Activated CD4-positive, alpha-beta T cell treated with anti-CD3 and anti-CD28 coated beads for 4 hours (primary cell): Measurements from ENCODE around the gene NDUFV1.
"Not testable (repeated sequence)": the region's sequence is repeated elsewhere in the genome, so short reads cannot be mapped to it uniquely, and the experiment has no call there.

Experiments
- DNase-seq, 2 donors: peaks; one replicate each; pipeline ENCODE4 v3.0.0-alpha.2; 2020

NDUFV1 gene

GRCh38 chr11:67627812-67628624, 21.3 kb downstream of the NDUFV1 start:
- no peak for DNase-seq

- no peak for DNase-seq
These were observed 22.1 kb downstream of the NDUFV1 start for GRCh38 chr11:67628710-67629385.

- peak; percentile 84 to 85 for DNase-seq
These were observed 22.9 kb downstream of the NDUFV1 start, which contains the start of gene NUDT8 for GRCh38 chr11:67629386-67630227. TSS of gene NUDT8 (minus strand) at chr11:67629937. CDS start at chr11:67629911, 26 bp downstream.

DNA sequence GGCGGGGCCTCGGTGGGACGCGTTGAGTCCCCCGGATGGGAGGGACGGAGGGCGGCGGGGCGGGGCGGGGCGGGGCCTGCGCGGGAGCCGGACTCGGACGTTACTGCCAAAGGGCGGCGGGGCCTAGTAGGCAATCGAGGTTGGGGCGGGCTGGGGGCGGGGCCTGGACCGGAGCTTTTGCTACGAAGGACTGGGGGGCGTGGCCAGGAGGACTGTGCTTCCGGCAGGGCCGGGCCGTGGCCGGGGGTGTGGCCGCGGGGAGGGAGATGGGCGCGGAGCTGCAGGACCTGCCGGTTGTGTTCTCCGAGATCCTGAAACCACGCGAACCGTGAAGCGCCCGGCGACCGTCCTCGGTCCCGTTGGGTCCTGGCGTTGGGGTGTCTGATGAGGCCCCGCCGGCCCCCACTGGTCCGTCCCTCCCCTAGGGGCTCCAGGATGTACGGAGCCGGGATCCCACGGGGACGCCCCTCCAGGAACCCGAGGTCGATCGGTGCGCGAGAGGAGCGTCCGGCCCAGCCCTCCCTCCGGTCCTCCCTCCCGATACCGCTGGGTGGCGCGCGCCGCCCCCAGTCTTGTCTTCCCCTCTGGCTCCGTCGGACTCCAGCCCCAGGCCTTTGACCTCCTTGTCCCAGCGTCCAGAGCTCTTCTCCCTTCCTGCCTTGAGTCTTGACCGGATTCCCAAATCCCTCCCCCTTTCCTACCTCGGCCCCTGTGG, 23.6 kb downstream of the NDUFV1 start:
- peak; percentile 94 to 97 for DNase-seq

DNA sequence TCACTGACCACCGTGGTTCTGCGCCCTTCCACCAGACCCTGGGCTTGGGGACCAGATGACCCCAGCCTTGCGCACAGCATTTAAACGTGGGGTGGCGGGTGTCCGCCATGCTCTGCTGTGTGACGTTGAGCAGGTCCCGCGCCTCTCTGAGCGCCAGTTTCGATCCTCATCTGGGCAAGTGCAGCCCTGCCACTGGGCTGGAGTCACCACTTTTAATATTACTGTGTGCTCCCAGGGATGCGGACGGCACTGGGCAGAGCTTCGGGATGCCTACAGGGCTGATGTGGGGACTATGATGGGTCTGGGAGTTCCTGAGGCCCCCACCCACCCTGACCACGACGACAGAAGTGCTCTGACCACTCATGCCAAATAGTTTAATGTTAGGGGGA, 24.2 kb downstream of the NDUFV1 start:
- no peak for DNase-seq

- no peak for DNase-seq
These were observed 24.7 kb downstream of the NDUFV1 start for GRCh38 chr11:67631411-67631810.

GRCh38 chr11:67631853-67632174, 25.1 kb downstream of the NDUFV1 start:
- DNase-seq = no peak

DNA sequence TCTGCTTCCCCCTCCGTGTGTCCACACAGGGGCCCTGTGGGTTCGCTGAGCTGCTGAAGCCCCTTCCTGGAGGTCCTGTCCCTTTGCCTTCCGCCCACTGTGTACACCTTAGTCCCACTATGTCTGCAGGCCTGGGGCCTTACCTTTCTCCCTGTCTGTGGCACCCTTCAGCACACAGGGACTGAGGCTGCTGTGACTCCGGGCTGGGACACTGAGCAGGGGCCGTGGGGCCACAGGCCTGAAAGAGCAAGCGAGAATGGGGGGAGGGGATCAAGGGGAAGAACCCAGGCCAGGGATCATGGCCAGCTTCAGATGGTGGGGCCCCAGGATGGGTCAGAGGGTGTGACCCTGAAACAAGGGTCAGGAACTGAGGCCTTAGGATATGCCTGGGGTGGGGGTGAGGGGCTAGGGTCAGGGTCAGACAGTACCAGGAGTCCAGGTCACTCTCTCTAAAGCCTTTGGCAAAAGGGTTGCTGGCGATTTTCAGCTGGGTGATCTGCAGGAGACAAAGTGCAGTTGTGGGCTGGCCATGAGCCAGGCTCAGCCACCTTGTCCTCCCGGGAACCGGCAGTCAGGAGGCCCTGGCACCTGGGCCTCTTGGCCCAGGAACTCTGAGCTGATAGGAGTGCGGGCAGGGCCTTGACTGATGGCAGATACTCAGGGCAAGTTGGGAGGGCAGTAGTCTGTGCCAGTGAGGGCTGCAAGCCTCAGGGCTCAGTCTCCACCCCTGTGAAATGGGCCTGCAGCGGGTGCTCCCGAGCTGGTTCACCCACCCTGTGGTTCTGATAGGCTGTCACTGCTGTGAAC, 25.6 kb downstream of the NDUFV1 start:
- DNase-seq = no peak

- DNase-seq = no peak
These were observed 26.4 kb downstream of the NDUFV1 start for GRCh38 chr11:67632982-67633755.

DNA sequence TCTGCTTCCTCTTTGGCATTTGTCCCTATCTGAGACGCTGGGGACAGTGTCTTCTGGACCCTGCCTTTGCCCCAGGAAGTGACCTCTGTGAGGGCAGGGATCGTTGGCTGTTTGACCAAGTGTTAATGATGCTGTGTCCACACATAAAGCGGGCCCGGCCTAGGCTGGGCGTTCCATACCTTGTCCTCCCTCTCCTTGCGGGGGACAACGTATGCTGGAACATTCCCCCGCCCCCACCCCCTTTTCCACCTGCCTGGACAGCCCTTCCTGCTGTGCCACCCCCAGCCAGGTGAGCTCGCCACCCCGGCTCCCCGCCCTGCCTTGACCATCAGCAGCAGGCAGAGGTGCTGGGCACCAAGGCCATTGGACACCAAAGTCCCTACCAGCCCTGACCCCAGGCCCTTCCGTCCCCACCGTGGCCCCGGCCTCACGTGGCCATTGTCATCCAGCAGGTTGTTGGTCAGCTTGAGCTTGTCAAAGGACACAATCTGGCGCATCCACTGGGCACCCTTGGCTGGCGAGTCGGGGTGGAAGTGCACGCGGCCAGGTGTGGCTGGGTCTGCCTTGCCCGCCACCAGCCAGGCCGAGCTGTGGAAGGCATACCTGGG, 27.1 kb downstream of the NDUFV1 start:
- no peak for DNase-seq

GRCh38 chr11:67634366-67635230, 27.9 kb downstream of the NDUFV1 start:
- DNase-seq = no peak

- no peak for DNase-seq
These were observed 28.4 kb downstream of the NDUFV1 start for GRCh38 chr11:67635231-67635521.

DNA sequence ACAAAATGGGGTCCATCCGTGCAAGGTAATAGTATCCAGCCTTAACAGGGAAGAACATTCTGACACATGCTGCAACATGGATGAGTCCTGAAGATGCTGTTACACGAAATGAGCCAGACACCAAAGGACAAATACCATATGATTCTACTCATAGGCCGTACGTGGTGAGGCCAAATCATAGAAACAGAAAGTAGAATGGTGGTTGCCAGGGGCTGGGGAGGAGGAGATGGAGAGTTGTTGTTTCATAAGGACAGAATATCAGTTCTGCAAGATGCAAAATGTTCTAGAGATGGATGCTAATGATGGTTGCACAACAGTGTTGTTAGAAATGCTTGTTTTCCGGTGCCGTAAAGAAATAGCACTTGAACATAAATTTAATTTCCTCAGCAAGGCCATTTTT, 30.2 kb downstream of the NDUFV1 start:
- DNase-seq = no peak

- not testable (repeated sequence) for DNase-seq
These were observed 30.7 kb downstream of the NDUFV1 start for GRCh38 chr11:67637441-67637840.

DNA sequence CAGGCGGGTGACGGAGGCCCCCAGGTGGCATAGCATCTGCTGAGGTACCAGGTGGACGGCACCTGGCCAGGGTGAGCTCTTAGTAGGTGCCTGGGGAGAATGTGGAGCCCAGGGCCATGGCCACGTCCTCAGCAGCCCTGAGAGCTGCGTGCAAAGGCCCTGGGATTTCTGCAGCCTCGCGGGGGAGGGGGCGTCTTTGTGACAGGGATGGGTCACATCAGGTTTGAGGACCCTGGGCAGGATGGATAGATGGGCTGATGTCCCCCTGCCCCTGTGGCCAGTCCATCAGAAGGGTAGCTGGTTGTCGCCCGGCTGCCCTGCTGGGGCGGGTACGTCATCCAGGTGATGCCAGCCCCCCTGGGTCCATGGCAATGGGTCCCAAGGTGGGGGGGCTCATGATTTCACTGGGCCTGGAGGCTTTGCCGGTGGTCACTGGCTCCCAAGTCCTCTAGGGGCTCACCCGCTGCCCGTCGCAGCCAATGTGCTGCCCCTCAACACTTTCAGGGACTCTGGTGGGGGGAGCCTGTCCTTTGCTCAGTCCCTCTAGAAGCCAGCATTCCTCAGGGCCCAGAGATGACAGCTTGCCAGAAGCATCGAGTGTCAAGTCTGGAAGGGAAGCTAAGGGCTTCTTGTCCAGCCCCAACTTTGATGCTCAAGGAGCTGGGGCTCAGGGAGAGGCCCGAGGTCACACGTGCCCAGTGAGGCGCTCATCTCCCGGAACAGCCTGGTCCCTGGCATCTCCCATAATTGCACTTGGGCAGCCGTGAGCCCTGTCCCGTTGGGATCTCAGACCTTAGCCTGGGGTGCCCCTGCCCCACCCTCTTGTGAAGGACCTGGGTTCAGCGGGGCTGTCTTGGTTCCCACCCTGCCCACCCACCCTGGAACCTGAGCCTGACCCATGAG, 32.0 kb downstream of the NDUFV1 start:
- DNase-seq = no peak

GRCh38 chr11:67639438-67639859, 32.7 kb downstream of the NDUFV1 start, which contains the start of gene TBX10:
TSS of gene TBX10 (minus strand) at chr11:67639763. CDS start at chr11:67639472, 291 bp downstream.
- DNase-seq = no peak

DNA sequence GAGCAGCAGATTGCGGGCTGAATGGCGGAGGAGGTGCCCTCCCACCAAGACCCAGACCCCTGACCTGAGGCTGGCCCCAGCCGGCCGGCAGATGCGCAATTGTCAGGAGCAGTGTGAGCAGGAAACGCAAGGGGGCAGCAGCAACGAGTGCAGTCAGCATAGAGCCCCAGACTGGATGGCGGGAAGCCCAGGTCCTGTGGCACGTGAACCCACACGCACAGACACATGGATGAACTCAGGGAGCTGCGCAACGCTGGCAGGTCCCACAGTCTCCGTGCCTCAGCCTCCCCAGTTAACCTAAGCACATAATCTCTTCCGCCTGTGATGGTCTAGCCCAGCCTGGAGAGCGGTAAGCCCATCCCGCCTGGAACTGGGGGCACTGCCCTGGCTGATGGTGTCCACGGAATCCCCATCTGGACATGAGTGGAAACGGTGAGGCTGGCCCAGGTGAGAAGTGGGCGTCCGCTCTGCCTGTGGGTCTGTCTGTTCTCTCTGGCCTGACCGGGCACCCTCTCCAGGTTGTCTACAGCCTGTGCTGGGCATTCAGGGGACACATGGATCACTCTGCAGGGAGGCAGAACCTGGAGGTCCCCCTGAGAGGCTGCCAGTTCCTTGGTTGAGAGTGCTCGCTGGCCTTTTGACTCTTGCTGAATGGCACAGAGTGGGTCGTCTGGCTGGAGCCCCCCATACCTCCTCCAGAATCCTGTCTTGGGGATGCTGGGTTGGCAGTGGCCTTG, 33.5 kb downstream of the NDUFV1 start:
- DNase-seq = peak; percentile 57 to 60
